Esophagus muscularis mucosa (tissue), 4 donors: Measurements from ENCODE around the gene ABHD12.

Experiments used
- CTCF ChIP-seq, 3 experiments: fragments of 200-600 bp in 2 of 3; fragments of 450-650 bp in 1 of 3; sonication (generic) in 2 of 3; IDR thresholded peaks; one replicate each; pipeline ENCODE4 v1.5.1; 2017 to 2019; ENCODE audit warnings: antibody characterized with exemption in 3 of 3, mild to moderate bottlenecking in 2 of 3, moderate library complexity in 1 of 3
- EP300 ChIP-seq: sonication (generic); formaldehyde crosslinking; IDR thresholded peaks from one replicate; pipeline ENCODE4 v1.6.1; 2017; ENCODE audit warnings: antibody characterized with exemption
- POLR2A ChIP-seq: fragments of 450-650 bp; IDR thresholded peaks from one replicate; pipeline ENCODE4 v1.6.1; 2017; ENCODE audit warnings: antibody characterized with exemption, moderate library complexity, mild to moderate bottlenecking, low read depth
- POLR2AphosphoS5 ChIP-seq, 2 donors: sonication (generic); formaldehyde crosslinking; IDR thresholded peaks; one replicate each; pipeline ENCODE4 v1.6.1; 2017; ENCODE audit warnings: antibody characterized with exemption in 2 of 2

- TF ChIP-seq CTCF (IDR thresholded peaks at IDR 0.05) (peak in 2 of 3 experiments; percentile 12 to 30), POLR2A (no peak), POLR2AphosphoS5 (IDR thresholded peaks at IDR 0.05) (no peak), EP300 (no peak)
Measured at GRCh38 chr20:25336561-25337422, 53.8 kb downstream of the ABHD12 start.
